Thyroid gland (tissue), 4 donors: Measurements from ENCODE around the gene ATP7B.

ENCODE experiments used
- POLR2A ChIP-seq, 2 donors: fragments of 450-650 bp; IDR thresholded peaks; one replicate each; pipeline ENCODE4 v1.6.1; 2017; ENCODE audit warnings: antibody characterized with exemption in 2 of 2, mild to moderate bottlenecking in 2 of 2, moderate library complexity in 1 of 2
- TF ChIP-seq, protein P1 (sequence below), 6 experiments: fragments of 200-600 bp in 3 of 6; fragments of 450-650 bp in 3 of 6; sonication (generic) in 3 of 6; IDR thresholded peaks; one replicate each; pipeline ENCODE4 v1.5.1; 2016 to 2019; ENCODE audit warnings: antibody characterized with exemption in 6 of 6, mild to moderate bottlenecking in 2 of 6, inconsistent platforms in 1 of 6, moderate library complexity in 1 of 6

DNA sequence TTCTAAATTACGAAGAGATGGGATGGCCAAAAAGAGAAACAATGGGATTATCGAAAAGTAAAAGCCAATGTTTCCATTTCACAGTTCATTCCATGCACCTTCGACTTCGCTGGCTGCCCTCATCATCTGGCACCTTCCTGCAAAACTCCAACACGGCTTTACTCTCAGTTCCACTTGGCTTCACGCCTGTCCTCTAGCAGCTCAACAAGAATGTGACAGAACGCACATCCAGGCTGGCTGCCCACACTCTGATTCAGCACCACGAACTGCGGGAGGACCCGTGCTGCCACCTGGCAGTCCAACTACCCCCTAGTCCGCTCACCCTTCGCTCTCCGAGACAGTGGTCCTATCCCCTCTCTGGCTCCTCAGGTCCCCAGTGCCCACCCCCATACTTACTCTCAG, 11.7 kb downstream of the ATP7B start:
- TF ChIP-seq, protein P1, sequence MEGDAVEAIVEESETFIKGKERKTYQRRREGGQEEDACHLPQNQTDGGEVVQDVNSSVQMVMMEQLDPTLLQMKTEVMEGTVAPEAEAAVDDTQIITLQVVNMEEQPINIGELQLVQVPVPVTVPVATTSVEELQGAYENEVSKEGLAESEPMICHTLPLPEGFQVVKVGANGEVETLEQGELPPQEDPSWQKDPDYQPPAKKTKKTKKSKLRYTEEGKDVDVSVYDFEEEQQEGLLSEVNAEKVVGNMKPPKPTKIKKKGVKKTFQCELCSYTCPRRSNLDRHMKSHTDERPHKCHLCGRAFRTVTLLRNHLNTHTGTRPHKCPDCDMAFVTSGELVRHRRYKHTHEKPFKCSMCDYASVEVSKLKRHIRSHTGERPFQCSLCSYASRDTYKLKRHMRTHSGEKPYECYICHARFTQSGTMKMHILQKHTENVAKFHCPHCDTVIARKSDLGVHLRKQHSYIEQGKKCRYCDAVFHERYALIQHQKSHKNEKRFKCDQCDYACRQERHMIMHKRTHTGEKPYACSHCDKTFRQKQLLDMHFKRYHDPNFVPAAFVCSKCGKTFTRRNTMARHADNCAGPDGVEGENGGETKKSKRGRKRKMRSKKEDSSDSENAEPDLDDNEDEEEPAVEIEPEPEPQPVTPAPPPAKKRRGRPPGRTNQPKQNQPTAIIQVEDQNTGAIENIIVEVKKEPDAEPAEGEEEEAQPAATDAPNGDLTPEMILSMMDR (IDR thresholded peaks at IDR 0.05), result no peak
- peak in 1 of 2 donors; percentile 19 for TF ChIP-seq POLR2A (IDR thresholded peaks at IDR 0.05)
